Vagina (tissue), 2 donors: Measurements from ENCODE around the gene CACNA1H.
"Not testable (repeated sequence)": the region's sequence is repeated elsewhere in the genome, so short reads cannot be mapped to it uniquely, and the experiment has no call there.

Experiments
- POLR2AphosphoS5 ChIP-seq, 2 donors: sonication (generic); formaldehyde crosslinking; IDR thresholded peaks; one replicate each; pipeline ENCODE4 v1.9.0; 2017; ENCODE audit warnings: antibody characterized with exemption in 2 of 2, mild to moderate bottlenecking in 2 of 2, low read depth in 1 of 2; ENCODE audit not compliant: insufficient read depth in 1 of 2
- TF ChIP-seq, protein P1 (sequence below), 3 experiments: fragments of 450-650 bp in 2 of 3; fragments of 200-600 bp in 1 of 3; sonication (generic) in 1 of 3; IDR thresholded peaks; one replicate each; pipeline ENCODE4 v1.5.1; 2017 to 2019; ENCODE audit warnings: antibody characterized with exemption in 3 of 3, mild to moderate bottlenecking in 2 of 3, moderate library complexity in 2 of 3

GRCh38 chr16:1226692-1227091, 73.8 kb downstream of the CACNA1H start:
- TF ChIP-seq, protein P1, sequence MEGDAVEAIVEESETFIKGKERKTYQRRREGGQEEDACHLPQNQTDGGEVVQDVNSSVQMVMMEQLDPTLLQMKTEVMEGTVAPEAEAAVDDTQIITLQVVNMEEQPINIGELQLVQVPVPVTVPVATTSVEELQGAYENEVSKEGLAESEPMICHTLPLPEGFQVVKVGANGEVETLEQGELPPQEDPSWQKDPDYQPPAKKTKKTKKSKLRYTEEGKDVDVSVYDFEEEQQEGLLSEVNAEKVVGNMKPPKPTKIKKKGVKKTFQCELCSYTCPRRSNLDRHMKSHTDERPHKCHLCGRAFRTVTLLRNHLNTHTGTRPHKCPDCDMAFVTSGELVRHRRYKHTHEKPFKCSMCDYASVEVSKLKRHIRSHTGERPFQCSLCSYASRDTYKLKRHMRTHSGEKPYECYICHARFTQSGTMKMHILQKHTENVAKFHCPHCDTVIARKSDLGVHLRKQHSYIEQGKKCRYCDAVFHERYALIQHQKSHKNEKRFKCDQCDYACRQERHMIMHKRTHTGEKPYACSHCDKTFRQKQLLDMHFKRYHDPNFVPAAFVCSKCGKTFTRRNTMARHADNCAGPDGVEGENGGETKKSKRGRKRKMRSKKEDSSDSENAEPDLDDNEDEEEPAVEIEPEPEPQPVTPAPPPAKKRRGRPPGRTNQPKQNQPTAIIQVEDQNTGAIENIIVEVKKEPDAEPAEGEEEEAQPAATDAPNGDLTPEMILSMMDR (IDR thresholded peaks at IDR 0.05), result not testable (repeated sequence)
- TF ChIP-seq POLR2AphosphoS5 (IDR thresholded peaks at IDR 0.05; ENCODE audit: insufficient read depth in 1 of 2, low read depth in 1 of 2), result not testable (repeated sequence)
